Ecto neural progenitor cell (in vitro differentiated cells): ENCODE data around the gene ICOSLG.
"Not testable (repeated sequence)": the region's sequence is repeated elsewhere in the genome, so short reads cannot be mapped to it uniquely, and the experiment has no call there.

Experiments used
- DNase-seq: peaks from one replicate; pipeline ENCODE4 v3.0.0-alpha.2; 2018; ENCODE audit warnings: low spot score

Gene ICOSLG, protein sequence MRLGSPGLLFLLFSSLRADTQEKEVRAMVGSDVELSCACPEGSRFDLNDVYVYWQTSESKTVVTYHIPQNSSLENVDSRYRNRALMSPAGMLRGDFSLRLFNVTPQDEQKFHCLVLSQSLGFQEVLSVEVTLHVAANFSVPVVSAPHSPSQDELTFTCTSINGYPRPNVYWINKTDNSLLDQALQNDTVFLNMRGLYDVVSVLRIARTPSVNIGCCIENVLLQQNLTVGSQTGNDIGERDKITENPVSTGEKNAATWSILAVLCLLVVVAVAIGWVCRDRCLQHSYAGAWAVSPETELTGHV

DNA sequence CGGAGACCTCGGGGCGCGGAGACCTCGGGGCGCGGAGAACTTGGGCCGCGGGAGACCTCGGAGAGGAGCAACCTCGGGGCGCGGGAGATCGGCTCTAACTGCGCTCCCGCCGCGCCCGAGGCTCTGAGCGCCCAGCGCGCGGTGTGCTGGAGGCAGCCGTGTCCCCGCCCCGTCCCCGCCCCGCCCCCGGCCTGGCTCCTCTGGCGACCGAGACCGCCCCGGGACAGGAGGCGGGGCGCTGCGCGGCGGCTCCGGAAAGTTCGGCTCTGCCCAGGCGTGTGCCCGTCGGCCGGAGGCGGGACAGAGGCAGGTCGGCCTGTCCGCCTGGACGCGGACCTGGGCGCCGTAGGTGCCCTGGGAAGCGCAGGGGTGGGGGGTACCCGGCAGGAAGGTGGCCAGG lies at the start of gene ICOSLG:
Gene ICOSLG (minus strand): TSS at position 102 of the 400 bp plus-strand sequence. CDS start 126 bp downstream, outside the sequence.
- DNase-seq: not testable (repeated sequence)

DNA sequence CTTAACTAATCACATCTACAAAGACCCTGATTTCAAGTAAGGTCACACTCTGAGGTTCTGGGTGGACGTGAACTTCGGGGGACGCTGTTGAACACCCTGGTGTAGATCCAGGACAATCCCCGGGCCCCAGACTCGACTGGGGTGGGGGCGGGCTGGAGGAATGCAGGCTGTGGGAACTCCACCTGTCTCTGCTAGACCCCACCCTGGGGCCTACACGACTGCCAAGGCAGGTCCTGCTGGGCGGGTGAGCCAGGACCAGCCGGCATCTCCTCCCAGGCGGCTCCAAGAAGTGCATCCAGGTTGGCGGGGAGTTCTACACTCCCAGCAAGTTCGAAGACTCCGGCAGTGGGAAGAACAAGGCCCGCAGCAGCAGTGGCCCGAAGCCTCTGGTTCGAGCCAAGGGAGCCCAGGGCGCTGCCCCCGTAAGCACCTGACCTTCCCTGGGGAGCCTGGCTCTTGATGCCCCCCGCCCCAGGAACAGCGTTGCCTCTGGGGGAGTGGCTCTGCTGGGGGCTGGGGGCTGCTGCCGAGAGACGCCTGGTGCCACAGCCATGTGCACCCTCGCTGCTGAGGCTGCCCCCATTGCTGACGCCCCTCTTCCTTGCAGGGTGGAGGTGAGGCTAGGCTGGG lies 48.8 kb upstream of the ICOSLG start:
- no peak for DNase-seq

DNA sequence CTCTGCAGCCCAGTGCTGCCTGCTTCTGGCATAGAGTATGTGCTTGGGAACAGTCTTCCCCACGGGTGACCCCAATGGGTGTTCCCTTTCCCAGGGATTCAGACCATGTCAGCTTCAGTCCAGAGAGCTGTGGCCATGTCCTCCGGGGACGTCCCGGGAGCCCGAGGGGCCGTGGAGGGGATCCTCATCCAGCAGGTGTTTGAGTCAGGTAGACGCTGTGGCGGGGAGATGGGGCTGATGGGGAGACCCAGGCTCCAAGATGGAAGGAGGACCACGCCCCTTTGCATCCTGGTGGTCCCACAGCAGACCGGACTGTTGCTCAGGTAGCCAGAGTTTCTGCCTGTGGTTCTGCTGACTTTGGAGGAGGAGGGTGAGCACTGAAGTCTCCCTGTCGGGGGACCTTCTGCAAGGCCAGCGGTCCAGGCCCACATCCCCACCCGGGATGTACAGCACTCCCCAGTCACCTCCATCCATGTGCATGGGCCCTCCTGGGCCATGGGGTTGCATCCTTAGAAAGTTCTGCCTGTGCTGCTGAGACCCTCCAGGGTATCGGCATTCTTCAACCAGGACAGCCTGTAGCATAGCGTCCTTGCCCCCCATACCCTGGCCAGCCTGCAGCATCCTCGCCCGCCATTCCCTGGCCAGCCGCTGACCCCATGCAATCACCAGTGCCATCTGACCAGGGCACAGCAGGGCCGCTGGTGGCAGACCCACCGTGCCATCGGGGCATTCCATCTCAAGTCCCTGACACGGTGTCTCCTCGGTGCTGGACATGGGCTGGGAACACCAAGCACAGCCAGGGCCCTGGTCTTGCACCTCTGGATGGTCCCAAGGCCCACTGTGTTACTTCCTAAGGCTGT lies 47.7 kb upstream of the ICOSLG start:
- no peak for DNase-seq

DNA sequence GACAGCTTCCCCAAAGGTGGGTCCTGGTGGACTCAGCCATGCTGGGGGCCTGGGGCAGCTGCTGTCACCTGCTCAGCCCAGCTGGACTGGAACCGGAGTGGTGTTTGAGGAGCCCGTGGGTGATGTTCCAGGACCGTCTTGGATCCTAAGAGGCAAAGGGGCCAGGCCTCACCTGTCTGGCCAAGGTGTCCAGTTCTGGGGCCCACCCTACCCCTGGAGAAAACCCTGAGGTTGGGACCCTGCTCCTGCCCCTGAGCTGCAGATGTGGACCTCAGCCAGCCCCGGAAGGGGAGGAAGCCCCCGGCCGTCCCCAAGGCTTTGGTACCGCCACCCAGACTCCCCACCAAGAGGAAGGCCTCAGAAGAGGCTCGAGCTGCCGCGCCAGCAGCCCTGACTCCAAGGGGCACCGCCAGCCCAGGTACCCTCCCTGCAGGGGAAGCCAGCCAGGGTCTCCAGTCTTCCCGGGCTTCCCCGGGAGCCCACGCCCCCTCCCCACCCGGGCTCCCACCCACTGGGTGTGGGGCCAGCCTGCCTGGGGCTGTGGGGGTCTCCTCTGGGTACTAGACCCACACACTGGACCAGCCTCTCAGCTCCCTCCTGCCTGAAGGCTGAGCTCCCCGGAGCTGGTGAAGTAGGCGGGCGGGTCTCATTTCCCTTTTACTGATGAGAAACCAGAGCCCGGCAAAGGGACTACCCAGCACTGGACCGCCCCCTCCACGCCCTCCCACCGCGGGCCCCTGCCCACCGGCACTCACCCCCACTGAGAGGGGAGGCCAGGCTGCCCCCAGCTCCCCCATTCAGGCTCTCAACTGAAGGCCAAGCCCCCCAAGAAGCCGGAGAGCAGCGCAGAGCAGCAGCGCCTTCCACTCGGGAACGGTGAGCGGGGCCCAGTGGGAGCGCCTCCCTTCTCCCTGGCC lies 46.2 kb upstream of the ICOSLG start:
- DNase-seq: no peak

DNA sequence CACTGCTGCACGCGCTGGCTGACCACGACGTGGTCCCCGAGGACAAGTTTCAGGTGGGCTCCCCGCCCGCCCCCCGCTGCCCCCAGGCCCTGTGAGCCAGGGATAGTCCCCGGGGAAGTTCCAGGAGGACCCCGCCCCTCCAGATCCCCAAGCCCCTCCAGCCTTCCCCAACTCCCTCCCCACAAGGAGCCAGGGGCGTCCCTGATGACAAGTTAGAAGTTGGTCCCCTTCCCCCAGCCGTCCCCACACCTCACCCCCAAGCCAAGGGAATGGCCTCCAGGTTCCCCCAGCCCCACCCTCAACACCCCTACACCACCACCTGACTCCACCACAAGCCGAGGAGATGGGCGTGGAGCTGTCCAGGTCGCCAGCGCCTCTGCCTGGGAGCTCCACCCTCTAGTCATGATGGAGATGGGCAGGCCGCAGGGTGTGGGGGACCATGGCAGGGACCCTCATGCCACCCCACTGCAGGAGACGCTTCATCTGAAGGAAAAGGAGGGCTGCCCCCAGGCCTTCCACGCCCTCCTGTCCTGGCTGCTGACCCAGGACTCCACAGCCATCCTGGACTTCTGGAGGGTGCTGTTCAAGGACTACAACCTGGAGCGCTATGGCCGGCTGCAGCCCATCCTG lies 45.5 kb upstream of the ICOSLG start:
- no peak for DNase-seq

DNA sequence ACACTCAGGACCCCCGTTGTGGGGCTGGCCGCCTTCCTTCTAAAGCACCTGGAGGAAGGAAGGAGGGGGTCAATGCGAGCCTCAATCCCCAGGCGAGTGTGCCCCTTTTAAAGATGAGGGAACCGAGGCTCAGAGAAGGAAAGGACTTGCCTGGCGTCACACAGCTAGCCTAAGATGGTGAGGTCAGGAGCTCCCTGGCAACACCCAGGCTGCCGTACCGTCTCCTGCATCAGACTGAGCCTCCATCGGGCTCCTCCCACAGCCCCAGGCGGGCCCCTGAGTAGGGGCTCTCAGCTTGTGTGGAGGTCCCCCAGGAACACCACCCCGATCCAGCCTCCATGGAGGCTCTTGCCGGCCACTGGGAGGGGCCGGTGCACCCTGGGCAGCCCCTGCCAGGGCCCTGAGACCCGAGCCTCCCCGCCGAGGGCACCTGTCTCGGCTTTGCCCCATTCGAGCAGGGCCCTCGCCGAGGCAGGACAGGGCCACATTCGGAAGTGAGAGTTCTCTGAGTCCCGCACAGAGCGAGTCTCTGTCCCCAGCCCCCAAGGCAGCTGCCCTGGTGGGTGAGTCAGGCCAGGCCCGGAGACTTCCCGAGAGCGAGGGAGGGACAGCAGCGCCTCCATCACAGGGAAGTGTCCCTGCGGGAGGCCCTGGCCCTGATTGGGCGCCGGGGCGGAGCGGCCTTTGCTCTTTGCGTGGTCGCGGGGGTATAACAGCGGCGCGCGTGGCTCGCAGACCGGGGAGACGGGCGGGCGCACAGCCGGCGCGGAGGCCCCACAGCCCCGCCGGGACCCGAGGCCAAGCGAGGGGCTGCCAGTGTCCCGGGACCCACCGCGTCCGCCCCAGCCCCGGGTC lies 44.6 kb upstream of the ICOSLG start, which contains the start of gene AIRE:
Gene AIRE (plus strand): TSS at position 739 of the 855 bp plus-strand sequence. CDS start 131 bp downstream, outside the sequence.
- DNase-seq: no peak

DNA sequence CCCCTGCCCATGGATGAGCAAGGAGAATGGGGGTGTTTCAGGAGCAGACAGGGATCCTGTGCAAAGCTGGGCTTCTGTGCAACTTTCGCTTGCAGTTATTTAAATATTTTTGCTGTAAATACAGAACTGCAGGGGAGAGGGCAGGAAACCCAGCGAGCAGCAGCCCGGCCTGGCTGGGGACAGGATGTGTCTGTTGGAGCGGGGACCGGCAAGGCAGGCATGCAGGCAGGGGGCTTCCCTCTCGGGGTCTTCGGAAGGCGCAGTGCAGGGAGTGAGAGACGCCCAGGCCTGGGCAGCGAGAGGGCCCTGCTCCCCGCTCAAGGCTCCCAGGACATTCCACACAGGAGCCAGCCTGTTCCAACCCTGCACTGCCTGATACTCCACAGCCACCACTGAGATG lies 43.2 kb upstream of the ICOSLG start:
- DNase-seq: no peak

DNA sequence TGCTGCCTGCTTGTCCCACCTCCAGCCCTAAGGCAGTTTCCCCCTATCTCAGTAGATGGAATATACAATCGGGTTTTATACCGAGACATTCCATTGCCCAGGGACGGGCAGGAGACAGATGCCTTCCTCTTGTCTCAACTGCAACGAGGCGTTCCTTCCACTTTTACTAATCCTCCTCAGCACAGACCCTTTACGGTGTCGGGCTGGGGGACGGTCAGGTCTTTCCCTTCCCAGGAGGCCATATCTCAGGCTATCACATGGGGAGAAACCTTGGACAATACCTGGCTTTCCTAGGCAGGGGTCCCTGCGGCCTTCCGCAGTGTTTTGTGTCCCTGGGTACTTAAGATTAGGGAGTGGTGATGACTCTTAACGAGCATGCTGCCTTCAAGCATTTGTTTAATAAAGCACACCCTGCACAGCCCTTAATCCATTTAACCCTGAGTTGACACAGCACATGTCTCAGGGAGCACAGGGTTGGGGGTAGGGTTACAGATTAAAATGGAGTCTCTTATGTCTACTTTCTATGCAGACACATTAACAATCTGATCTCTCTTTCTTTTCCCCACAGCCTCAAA lies 42.6 kb upstream of the ICOSLG start:
- DNase-seq: not testable (repeated sequence)

DNA sequence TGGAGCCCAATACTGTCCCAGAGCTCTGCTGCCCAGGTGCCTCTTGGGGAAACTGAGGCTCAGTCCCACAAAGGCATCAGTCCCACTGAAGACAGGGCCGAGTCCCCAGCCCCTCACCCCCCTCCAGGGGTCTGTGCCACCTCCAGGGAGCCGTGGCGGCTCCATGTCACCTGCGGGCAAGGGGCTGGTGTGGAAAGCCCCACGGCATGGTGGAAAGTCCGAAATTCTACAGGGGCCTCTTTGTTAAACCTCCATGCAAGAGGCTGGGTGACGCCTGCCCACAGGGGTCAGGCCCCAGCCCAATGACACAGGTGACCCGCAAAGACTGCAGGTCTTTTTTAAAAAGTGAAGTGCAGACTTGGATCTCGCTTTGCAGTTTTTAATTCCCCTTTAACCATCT lies 41.6 kb upstream of the ICOSLG start:
- no peak for DNase-seq

DNA sequence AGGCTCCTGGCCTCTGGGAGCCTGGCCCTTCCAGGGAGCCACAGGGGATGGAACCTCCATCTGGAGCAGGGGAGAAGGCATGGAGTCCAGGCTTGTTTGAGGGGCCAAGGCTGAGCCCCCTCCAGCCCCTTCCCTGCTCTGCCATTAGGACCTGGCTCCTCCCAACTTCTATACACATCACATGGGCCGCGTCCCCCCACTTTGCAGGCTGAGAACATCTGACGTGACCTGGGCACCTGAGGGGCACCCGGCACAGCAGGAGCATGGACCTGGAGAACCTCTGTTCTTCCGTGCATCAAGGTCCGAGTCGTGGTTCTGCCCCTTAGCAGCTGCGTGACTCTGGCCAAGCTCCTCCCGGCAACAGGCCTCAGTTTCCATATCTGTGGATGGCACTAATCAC lies 41.1 kb upstream of the ICOSLG start:
- no peak for DNase-seq

DNA sequence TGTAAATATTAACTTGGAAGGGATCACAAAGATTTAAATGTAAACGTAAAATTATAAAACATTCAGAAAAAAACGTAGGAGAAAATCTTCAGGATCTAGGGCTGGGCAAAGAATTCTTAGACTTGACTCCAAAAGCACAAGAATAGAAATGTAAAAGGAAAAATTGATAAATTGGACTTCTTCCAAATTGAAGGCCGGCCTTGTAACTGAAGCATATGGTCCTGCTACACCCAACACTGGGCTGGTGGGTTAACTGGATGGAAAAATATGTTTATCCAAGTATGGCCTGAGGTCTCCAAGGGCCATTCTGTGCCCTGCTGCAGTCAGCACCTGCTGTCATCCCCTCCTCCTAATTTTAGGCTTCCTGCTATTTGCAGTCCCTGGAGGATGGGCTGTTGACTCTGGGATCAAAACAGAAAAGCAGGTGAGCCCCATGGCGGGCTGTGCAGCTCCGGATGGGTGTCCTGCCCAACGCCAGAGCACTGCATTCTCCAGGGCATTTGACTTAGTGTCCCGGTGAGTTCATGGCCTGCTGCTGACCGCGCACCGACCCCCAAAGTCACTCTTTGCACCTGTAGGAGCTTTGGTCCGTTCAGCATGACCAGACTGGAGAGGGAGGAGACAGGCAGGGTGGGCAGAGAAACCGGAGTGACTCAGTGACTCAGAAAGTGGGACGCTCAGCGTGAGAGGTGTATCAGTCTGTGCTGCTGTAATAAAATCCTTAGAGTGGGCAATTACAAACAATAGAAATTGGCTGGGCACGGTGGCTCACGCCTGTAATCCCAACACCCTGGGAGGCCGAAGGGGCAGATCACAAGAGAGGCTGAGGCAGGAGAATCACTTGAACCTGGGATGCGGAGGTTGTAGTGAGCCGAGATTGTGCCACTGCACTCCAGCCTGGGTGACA lies 38.9 kb upstream of the ICOSLG start:
- DNase-seq: no peak

DNA sequence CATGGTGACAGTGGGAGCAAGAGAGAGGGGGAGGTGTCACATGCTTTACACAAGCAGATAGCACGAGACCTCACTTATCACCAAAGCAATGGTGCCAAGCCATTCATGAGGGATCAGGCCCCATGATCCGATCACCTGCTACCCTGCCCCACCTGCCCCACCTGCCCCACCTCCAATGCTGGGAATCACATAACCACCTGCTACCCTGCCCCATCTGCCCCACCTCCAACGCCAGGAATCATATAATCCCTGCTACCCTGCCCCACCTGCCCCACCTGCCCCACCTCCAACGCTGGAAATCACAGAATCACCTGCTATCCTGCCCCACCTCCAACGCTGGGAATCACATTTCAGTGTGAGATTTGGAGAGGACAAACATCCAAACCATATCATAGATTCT lies 34.3 kb upstream of the ICOSLG start:
- DNase-seq: no peak

DNA sequence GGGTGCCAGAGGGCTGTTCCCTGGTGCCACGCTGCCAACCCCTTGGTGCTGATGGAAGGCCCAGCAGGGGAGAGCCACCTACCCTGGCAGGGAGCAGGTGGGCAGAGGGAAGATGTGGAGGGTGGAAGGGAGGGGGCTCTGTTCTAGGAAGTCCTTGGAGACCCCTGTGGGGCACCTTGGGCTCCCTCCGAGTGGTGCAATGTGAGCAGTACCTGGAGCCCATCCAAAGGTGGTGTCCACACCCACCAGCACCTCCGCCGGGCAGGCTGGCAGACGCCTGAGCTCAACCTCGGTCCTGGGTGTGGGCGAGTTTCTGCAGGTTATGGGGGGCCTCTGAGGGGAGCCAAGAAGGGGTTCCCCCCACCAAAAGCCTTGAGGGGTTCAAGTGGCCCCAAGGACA lies 32.3 kb upstream of the ICOSLG start:
- DNase-seq: no peak

DNA sequence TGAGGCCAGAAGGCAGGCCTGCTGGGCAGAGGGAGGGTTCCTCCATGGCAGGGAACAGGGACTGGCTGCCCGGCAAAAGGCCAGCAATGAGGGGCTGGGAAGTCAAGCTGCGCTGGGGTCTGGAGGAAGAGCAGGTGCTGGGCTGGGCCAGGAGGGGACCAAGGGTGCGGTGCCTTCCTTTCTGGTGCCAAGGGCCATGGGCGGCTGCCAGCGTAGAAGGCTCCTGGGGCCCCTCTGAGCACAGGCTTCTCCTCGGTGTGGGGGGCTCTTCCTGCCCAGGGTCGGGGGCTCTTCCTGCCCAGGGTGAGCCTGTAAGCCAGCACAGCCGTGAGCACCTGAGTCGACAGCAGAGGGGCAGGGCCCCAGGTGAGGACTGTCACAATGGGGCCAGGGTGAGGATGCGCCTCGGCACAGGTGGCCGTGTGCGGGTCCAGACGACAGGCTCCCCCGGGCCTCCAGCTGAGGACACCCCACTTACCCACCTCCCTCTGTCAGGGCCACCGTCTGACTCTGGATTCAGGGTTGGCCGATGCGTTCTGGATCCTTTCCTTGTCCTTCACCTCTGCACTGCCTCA lies 31.6 kb upstream of the ICOSLG start:
- DNase-seq: no peak

DNA sequence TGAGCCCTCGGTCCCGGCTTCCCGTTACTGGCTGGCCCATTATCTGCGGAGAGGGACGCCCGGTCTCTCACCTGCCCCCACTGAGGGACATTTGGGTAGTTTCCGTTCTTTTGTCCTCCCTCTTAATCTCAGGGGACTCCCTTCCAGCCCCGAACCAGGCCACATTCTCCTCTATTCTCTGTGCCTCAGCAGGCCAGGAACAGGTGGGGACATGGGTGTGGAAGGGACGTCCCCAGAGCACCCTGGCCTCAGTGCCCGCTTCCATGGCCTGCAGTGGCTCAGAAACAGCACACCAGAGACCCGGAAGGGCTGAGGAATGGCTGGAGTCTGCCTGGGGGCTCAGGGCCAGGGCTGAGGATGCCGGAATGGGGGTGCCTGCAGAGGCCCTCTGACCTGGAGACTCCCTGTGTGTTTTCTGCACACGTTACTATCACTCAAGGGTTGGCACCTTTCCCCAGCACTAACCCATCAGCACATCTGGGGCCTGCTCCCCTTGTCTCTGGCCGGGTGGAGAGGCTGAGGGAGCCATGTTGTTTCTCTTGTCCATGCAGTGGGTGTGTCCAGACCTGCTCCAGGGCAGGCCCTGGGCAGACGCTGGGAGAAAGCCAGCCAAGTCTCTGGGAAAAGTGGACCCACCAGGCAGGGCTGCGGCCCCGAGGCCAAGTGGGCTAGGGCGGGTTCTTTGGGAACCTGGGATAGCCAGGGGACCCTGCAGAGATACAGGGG lies 31.0 kb upstream of the ICOSLG start:
- DNase-seq: no peak

DNA sequence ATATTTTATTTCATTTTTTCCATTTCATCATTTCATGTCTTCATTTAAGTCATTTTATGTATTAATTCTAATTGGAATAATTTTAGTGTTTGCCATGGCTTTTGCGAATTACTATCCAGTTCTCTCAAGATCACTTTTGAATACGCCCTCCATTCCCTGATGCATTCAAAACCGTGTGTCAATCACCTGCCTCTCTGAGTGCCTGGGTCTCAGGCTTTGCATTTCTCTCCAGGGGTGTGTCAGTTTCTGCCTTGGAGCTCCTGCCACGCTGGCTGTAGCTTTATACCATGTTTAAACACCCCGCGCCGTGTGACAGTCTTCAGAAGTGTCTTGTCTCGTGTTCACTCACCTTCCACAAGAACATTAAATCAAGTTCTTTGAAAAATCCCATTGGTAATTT lies 28.3 kb upstream of the ICOSLG start:
- no peak for DNase-seq

DNA sequence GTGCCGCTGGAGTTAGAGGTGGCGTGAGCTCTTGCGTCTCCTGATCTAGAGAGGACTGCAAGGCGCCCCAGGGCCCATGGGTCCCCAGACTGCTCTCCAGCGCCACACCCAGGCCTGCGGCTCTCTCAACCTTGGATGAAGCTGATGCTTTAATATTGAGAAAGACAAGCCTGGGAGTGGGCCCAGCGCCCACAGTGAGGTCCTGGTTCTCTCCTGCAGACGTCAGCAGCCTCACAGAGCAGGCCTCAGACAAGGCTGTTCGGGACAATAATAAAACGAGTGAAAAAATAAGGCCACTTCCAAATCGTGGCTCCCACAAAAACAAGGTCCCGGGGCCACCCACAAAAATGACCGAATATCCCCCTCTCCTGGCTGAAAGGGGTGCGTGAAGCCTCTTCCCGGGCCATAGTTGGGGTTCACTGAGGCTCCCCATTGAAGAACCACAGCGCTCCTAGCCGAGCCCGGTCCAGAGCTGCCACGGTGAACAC lies 27.0 kb upstream of the ICOSLG start:
- DNase-seq: no peak
